ENCODE measurements around the gene REN.

Gene REN

DNA sequence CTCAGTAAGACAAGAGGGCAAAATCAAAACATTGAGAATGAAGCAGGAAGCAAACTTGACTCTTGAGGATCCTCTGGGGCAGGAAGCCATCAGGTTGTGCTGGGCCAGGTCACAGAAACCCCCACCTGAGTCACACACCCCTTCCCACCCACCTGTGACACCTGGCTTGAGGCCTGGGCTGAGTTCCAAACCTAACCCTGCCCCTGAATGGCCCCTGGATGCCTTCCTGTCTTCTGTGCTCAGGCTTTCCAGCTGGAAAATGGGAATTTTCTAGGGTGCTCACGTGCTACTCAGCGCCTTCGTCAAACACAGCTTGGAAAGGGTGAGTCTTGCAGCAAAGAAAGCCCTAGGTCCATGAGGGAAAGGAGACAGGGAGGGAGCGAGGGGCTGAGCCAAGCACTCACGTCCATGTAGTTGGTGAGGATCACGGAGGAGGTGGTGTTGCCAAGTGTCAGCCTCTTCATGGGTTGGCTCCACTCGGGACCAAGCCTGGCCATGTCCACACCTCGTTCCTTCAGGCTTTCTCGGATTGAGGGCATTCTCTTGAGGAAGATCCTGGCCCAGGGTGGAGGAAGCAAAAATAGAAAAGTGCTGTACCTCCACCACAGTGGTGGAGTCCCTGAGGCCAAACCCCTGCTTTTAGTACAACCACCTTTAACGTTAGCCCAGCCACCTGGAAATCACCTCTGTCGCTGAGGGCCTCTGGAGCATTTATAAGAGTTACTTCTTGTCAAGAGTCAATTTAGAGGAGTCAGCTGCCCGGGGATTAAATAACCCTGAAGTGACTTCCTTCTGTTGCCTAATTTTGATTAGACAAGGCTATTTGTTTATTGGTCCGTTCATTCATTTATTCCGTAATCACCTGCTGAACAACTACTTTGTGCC lies 4.3 kb downstream of the REN start:
- peaks cover 47 to 68% of the 10 kb centered on the region in 2 experiments for H3K27me3 ChIP-seq (ENCODE audit: control insufficient read depth in 1 of 2, insufficient read depth in 1 of 2, low read length in 2 of 2)
- no peak overlapping the region for H3K4ac ChIP-seq (ENCODE audit: low read depth in 1 of 2, low read length in 2 of 2)
- no peak overlapping the region for H2BK5ac ChIP-seq (ENCODE audit: low read depth, low read length, poor library complexity, severe bottlenecking)
- no peak overlapping the region for H3K14ac ChIP-seq (ENCODE audit: low read length in 2 of 2)
- no peaks in the 10 kb centered on the region for H3K9me3 ChIP-seq (ENCODE audit: control insufficient read depth, low read length)
- H3K23ac ChIP-seq (ENCODE audit: low read length in 2 of 2): no peak overlapping the region
- no peak overlapping the region for H2AFZ ChIP-seq (ENCODE audit: low read depth, low read length)
- no peak overlapping the region for H3K9ac ChIP-seq (ENCODE audit: low read length)
- H4K91ac ChIP-seq (ENCODE audit: low read length): no peak overlapping the region
- H2BK120ac ChIP-seq (ENCODE audit: low read depth, low read length): no peak overlapping the region
- H3K79me1 ChIP-seq (replicated peaks; ENCODE audit: low read length, poor library complexity, severe bottlenecking): no peaks in the 10 kb centered on the region
- H3K18ac ChIP-seq (ENCODE audit: low read depth in 1 of 2, low read length in 2 of 2): no peak overlapping the region
- no peak overlapping the region for H2BK15ac ChIP-seq (ENCODE audit: low read depth, poor library complexity, severe bottlenecking)
- no peak overlapping the region for H4K8ac ChIP-seq (ENCODE audit: low read length)
- no peak overlapping the region for H3K27ac ChIP-seq (ENCODE audit: low read length, poor library complexity, severe bottlenecking)
- H3K4me3 ChIP-seq (ENCODE audit: insufficient read depth in 1 of 2, low read depth in 1 of 2, low read length in 2 of 2): no peak overlapping the region
- WGBS: 71% methylated on average over 13 of the region's 14 CpGs
- H3K4me1 ChIP-seq (ENCODE audit: control insufficient read depth, insufficient read depth, low read depth, low read length): no peaks in the 10 kb centered on the region
- H3K36me3 ChIP-seq (ENCODE audit: control insufficient read depth in 1 of 2, insufficient read depth in 2 of 2, low read depth in 1 of 2, low read length in 2 of 2): no peaks in the 10 kb centered on the region
- no peak overlapping the region for H2BK12ac ChIP-seq (ENCODE audit: low read length in 2 of 2)
- no peak overlapping the region for H3K4me2 ChIP-seq (ENCODE audit: low read length, poor library complexity, severe bottlenecking)
- no peak overlapping the region for H2AK5ac ChIP-seq (ENCODE audit: low read length, severe bottlenecking)
- DNase-seq: no peak

DNA sequence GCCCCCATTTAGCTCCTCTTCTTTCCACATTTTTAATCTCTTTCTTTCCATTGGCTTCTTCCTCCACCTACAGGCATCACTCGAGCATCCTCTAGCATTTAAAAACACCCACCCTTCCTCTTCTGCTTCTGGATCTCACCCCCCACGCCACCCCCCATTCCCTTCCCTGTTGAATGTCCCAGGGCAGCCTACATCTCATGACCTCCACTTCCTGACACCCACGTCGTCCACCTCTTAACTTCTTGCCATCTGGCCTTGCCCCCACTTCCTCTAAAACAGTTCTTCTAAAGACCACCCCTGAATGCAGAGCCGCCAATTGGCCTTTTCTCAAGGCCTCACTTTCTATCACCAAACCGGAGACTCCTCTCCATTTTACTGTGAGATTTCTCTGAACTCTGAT lies 8.2 kb downstream of the REN start:
- no peak overlapping the region for H4K8ac ChIP-seq (ENCODE audit: low read length)
- H3K4me1 ChIP-seq (ENCODE audit: control insufficient read depth, insufficient read depth, low read depth, low read length): no peaks in the 10 kb centered on the region
- H3K23ac ChIP-seq (ENCODE audit: low read length in 2 of 2): no peak overlapping the region
- DNase-seq: no peak
- no peak overlapping the region for H3K18ac ChIP-seq (ENCODE audit: low read depth in 1 of 2, low read length in 2 of 2)
- H3K79me1 ChIP-seq (replicated peaks; ENCODE audit: low read length, poor library complexity, severe bottlenecking): no peaks in the 10 kb centered on the region
- no peaks in the 10 kb centered on the region for H3K9me3 ChIP-seq (ENCODE audit: control insufficient read depth, low read length)
- no peak overlapping the region for H3K27ac ChIP-seq (ENCODE audit: low read length, poor library complexity, severe bottlenecking)
- WGBS: 56% methylated on average over 6 of the region's 6 CpGs
- peaks cover 56 to 84% of the 10 kb centered on the region in 2 experiments for H3K27me3 ChIP-seq (ENCODE audit: control insufficient read depth in 1 of 2, insufficient read depth in 1 of 2, low read length in 2 of 2)
- no peak overlapping the region for H2BK120ac ChIP-seq (ENCODE audit: low read depth, low read length)
- no peak overlapping the region for H2BK5ac ChIP-seq (ENCODE audit: low read depth, low read length, poor library complexity, severe bottlenecking)
- H2BK15ac ChIP-seq (ENCODE audit: low read depth, poor library complexity, severe bottlenecking): no peak overlapping the region
- H2AK5ac ChIP-seq (ENCODE audit: low read length, severe bottlenecking): no peak overlapping the region
- H3K4ac ChIP-seq (ENCODE audit: low read depth in 1 of 2, low read length in 2 of 2): no peak overlapping the region
- H3K14ac ChIP-seq (ENCODE audit: low read length in 2 of 2): no peak overlapping the region
- H3K36me3 ChIP-seq (ENCODE audit: control insufficient read depth in 1 of 2, insufficient read depth in 2 of 2, low read depth in 1 of 2, low read length in 2 of 2): no peaks in the 10 kb centered on the region
- no peak overlapping the region for H3K4me2 ChIP-seq (ENCODE audit: low read length, poor library complexity, severe bottlenecking)
- no peak overlapping the region for H3K9ac ChIP-seq (ENCODE audit: low read length)
- H4K91ac ChIP-seq (ENCODE audit: low read length): no peak overlapping the region
- no peak overlapping the region for H3K4me3 ChIP-seq (ENCODE audit: insufficient read depth in 1 of 2, low read depth in 1 of 2, low read length in 2 of 2)
- H2AFZ ChIP-seq (ENCODE audit: low read depth, low read length): no peak overlapping the region
- H2BK12ac ChIP-seq (ENCODE audit: low read length in 2 of 2): no peak overlapping the region

DNA sequence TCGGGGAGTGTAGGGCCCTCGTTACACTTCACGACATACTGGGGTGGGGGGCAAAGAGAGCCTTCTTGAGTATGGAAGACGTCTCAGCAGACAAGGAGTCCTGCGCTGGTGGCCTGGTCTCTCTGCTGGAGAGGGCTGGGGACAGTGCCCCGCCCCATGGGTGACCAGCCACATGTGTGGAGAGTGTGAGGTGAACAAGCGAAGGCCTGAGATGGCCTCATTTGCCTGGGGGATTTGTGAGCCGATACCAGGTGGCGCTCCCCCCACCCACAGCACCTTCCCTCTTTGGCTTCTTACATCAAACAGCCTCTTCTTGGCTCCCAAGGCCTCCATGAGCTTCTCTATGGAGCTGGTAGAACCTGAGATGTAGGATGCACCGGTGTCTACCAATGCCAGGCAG lies 10.3 kb downstream of the REN start:
- H2BK5ac ChIP-seq (ENCODE audit: low read depth, low read length, poor library complexity, severe bottlenecking): no peak overlapping the region
- H4K8ac ChIP-seq (ENCODE audit: low read length): no peak overlapping the region
- no peak overlapping the region for H3K4me2 ChIP-seq (ENCODE audit: low read length, poor library complexity, severe bottlenecking)
- no peak overlapping the region for H3K4ac ChIP-seq (ENCODE audit: low read depth in 1 of 2, low read length in 2 of 2)
- peaks cover 13% of the 10 kb centered on the region for H3K4me1 ChIP-seq (ENCODE audit: control insufficient read depth, insufficient read depth, low read depth, low read length)
- H3K14ac ChIP-seq (ENCODE audit: low read length in 2 of 2): no peak overlapping the region
- WGBS: 74% methylated on average over 7 of the region's 10 CpGs
- no peak for DNase-seq
- H2BK120ac ChIP-seq (ENCODE audit: low read depth, low read length): no peak overlapping the region
- H3K23ac ChIP-seq (ENCODE audit: low read length in 2 of 2): no peak overlapping the region
- no peak overlapping the region for H3K18ac ChIP-seq (ENCODE audit: low read depth in 1 of 2, low read length in 2 of 2)
- H3K9me3 ChIP-seq (ENCODE audit: control insufficient read depth, low read length): no peaks in the 10 kb centered on the region
- no peak overlapping the region for H2BK12ac ChIP-seq (ENCODE audit: low read length in 2 of 2)
- H3K27me3 ChIP-seq (ENCODE audit: control insufficient read depth in 1 of 2, insufficient read depth in 1 of 2, low read length in 2 of 2): peaks cover 44 to 88% of the 10 kb centered on the region in 2 experiments
- no peak overlapping the region for H2BK15ac ChIP-seq (ENCODE audit: low read depth, poor library complexity, severe bottlenecking)
- no peak overlapping the region for H3K9ac ChIP-seq (ENCODE audit: low read length)
- H3K4me3 ChIP-seq (ENCODE audit: insufficient read depth in 1 of 2, low read depth in 1 of 2, low read length in 2 of 2): no peak overlapping the region
- H3K36me3 ChIP-seq (ENCODE audit: control insufficient read depth in 1 of 2, insufficient read depth in 2 of 2, low read depth in 1 of 2, low read length in 2 of 2): no peaks in the 10 kb centered on the region
- H4K91ac ChIP-seq (ENCODE audit: low read length): no peak overlapping the region
- H2AFZ ChIP-seq (ENCODE audit: low read depth, low read length): no peak overlapping the region
- no peak overlapping the region for H2AK5ac ChIP-seq (ENCODE audit: low read length, severe bottlenecking)
- no peak overlapping the region for H3K27ac ChIP-seq (ENCODE audit: low read length, poor library complexity, severe bottlenecking)
- H3K79me1 ChIP-seq (replicated peaks; ENCODE audit: low read length, poor library complexity, severe bottlenecking): no peaks in the 10 kb centered on the region

DNA sequence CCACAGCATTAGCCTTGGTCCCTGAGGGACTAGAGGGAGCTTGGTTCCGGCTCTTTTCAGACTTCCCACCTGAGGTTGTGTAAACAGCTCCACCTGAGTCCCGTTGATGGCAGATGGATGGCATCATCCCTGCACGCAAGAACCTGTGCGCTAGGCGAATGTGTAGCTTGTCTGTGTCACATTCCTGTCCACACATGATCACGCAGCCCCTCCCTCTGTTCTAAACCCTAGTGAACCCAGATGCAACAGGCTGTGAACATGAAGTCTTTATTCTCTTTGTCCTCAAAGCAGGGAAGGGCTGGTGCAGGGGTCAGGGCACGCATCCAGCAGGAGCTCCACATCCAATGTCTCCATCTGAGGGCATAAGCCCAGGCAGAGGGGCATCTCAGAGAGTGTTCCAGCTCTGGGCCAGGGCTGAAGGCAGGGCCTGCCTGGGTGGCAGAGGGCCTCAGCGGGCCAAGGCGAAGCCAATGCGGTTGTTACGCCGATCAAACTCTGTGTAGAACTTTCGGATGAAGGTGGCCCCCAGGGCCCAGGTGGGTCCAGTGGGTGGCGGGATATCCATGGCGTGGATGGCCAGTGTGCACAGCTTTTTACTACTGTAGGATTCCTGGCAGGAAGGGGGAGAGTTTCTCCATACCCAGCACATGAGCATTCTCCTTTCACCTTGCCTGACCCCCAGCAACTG lies 11.4 kb downstream of the REN start:
- H3K14ac ChIP-seq (ENCODE audit: low read length in 2 of 2): no peak overlapping the region
- WGBS: 90% methylated on average over 15 of the region's 15 CpGs
- H3K27me3 ChIP-seq (ENCODE audit: control insufficient read depth in 1 of 2, insufficient read depth in 1 of 2, low read length in 2 of 2): peaks cover 33 to 85% of the 10 kb centered on the region in 2 experiments
- H3K4me2 ChIP-seq (ENCODE audit: low read length, poor library complexity, severe bottlenecking): no peak overlapping the region
- H3K36me3 ChIP-seq (ENCODE audit: control insufficient read depth in 1 of 2, insufficient read depth in 2 of 2, low read depth in 1 of 2, low read length in 2 of 2): no peaks in the 10 kb centered on the region
- H3K4ac ChIP-seq (ENCODE audit: low read depth in 1 of 2, low read length in 2 of 2): no peak overlapping the region
- no peak for DNase-seq
- H4K91ac ChIP-seq (ENCODE audit: low read length): no peak overlapping the region
- H2BK15ac ChIP-seq (ENCODE audit: low read depth, poor library complexity, severe bottlenecking): no peak overlapping the region
- no peak overlapping the region for H2BK120ac ChIP-seq (ENCODE audit: low read depth, low read length)
- H3K9me3 ChIP-seq (ENCODE audit: control insufficient read depth, low read length): no peaks in the 10 kb centered on the region
- no peak overlapping the region for H3K18ac ChIP-seq (ENCODE audit: low read depth in 1 of 2, low read length in 2 of 2)
- H3K9ac ChIP-seq (ENCODE audit: low read length): no peak overlapping the region
- no peak overlapping the region for H2BK12ac ChIP-seq (ENCODE audit: low read length in 2 of 2)
- H4K8ac ChIP-seq (ENCODE audit: low read length): no peak overlapping the region
- H2BK5ac ChIP-seq (ENCODE audit: low read depth, low read length, poor library complexity, severe bottlenecking): no peak overlapping the region
- H2AFZ ChIP-seq (ENCODE audit: low read depth, low read length): no peak overlapping the region
- no peak overlapping the region for H3K23ac ChIP-seq (ENCODE audit: low read length in 2 of 2)
- H3K27ac ChIP-seq (ENCODE audit: low read length, poor library complexity, severe bottlenecking): no peak overlapping the region
- no peak overlapping the region for H2AK5ac ChIP-seq (ENCODE audit: low read length, severe bottlenecking)
- H3K4me3 ChIP-seq (ENCODE audit: insufficient read depth in 1 of 2, low read depth in 1 of 2, low read length in 2 of 2): no peak overlapping the region
- H3K4me1 ChIP-seq (ENCODE audit: control insufficient read depth, insufficient read depth, low read depth, low read length): peaks cover 17% of the 10 kb centered on the region
- no peaks in the 10 kb centered on the region for H3K79me1 ChIP-seq (replicated peaks; ENCODE audit: low read length, poor library complexity, severe bottlenecking)
